SK-N-SH (cell line): ENCODE data around the gene CREB3L1. TPM values are rescaled to one million over a fixed set of nuclear protein-coding genes. Genes with fewer than 3 reads are reported as not detected.

Source experiments
- CTCF ChIA-PET: fragments of 300-600, 350-600 bp; formaldehyde crosslinking; extraction: SDS; loops from one replicate; lab custom pipeline; 2021; lab: Yijun Ruan, JAX
- POLR2A ChIA-PET: fragments of 350-600 bp; sonication (Branson Sonifier 250); formaldehyde crosslinking; extraction: SDS; loops from one replicate; lab custom pipeline; 2020; ENCODE audit warnings: antibody characterized with exemption, inconsistent platforms; lab: Yijun Ruan, JAX
- DNase-seq: peaks from one replicate; pipeline ENCODE4 v3.0.0; 2012
- H2AFZ ChIP-seq: fragments of 200-600 bp; sonication (generic); 2 replicates; pipeline ENCODE4 v1.8.1; 2016; ENCODE audit warnings: antibody characterized with exemption, mild to moderate bottlenecking, low read depth
- H3F3A ChIP-seq: fragments of 200-600 bp; sonication (generic); replicated peaks from 2 replicates; pipeline ENCODE3; 2016; ENCODE audit warnings: antibody characterized with exemption, mild to moderate bottlenecking; ENCODE audit not compliant: insufficient read depth
- H3K27ac ChIP-seq, 2 experiments: fragments of 200-500 bp in 1 of 2; fragments of 200-600 bp in 1 of 2; sonication (Bioruptor generic) in 1 of 2; sonication (generic), shearing (Covaris generic) in 1 of 2; 2 replicates each; pipeline versions ENCODE4 v1.5.1 to v1.6.1; 2014 to 2016; ENCODE audit warnings: low read depth in 2 of 2, inconsistent platforms in 1 of 2, low read length in 1 of 2, mild to moderate bottlenecking in 1 of 2, mixed read lengths in 1 of 2
- H3K27me3 ChIP-seq: fragments of 200-600 bp; sonication (generic), shearing (Covaris generic); 2 replicates; pipeline ENCODE4 v1.6.1; 2016; ENCODE audit warnings: mixed run types; ENCODE audit not compliant: insufficient read depth
- H3K36me3 ChIP-seq, 2 experiments: fragments of 200-500 bp in 1 of 2; fragments of 200-600 bp in 1 of 2; sonication (Bioruptor generic) in 1 of 2; sonication (generic) in 1 of 2; replicated peaks in 1 of 2; 2 replicates each; pipeline versions ENCODE3 to v1.5.1; 2014 to 2016; ENCODE audit warnings: low read length in 1 of 2, mild to moderate bottlenecking in 1 of 2; ENCODE audit not compliant: insufficient read depth in 2 of 2, control insufficient read depth in 1 of 2
- H3K4me1 ChIP-seq, 2 experiments: fragments of 200-500 bp in 1 of 2; fragments of 200-600 bp in 1 of 2; sonication (Bioruptor generic) in 1 of 2; sonication (generic), shearing (Covaris generic) in 1 of 2; 2 replicates each; pipeline versions ENCODE4 v1.5.1 to v1.6.1; 2014 to 2016; ENCODE audit warnings: low read depth in 1 of 2, low read length in 1 of 2, mixed run types in 1 of 2; ENCODE audit not compliant: insufficient read depth in 2 of 2, control insufficient read depth in 1 of 2
- H3K4me2 ChIP-seq: fragments of 200-600 bp; sonication (generic), shearing (Covaris generic); 2 replicates; pipeline ENCODE4 v1.6.1; 2017; ENCODE audit warnings: mixed run types
- H3K4me3 ChIP-seq, 2 experiments: fragments of 200-500 bp in 1 of 2; fragments of 200-600 bp in 1 of 2; sonication (Bioruptor generic) in 1 of 2; sonication (generic), shearing (Covaris generic) in 1 of 2; 2 replicates each; pipeline versions ENCODE4 v1.5.1 to v1.8.1; 2014 to 2016; ENCODE audit warnings: low read depth in 2 of 2, inconsistent platforms in 1 of 2, low read length in 1 of 2, mild to moderate bottlenecking in 1 of 2, mixed read lengths in 1 of 2, moderate library complexity in 1 of 2
- H3K79me2 ChIP-seq: fragments of 200-600 bp; sonication (generic); 2 replicates; pipeline ENCODE4 v1.8.1; 2017; ENCODE audit warnings: mild to moderate bottlenecking; ENCODE audit not compliant: insufficient read depth
- H3K9ac ChIP-seq: fragments of 200-600 bp; sonication (generic); 2 replicates; pipeline ENCODE4 v1.6.1; 2017; ENCODE audit warnings: mixed run types
- H3K9me2 ChIP-seq: fragments of 200-600 bp; sonication (generic); 2 replicates; pipeline ENCODE4 v1.6.1; 2017; ENCODE audit warnings: mixed run types
- H3K9me3 ChIP-seq: fragments of 200-600 bp; sonication (generic); 2 replicates; pipeline ENCODE4 v1.6.1; 2017; ENCODE audit warnings: mixed run types, mild to moderate bottlenecking, moderate library complexity
- H4K20me1 ChIP-seq: fragments of 200-600 bp; sonication (generic); 2 replicates; pipeline ENCODE4 v1.6.1; 2017; ENCODE audit warnings: mild to moderate bottlenecking, mixed run types; ENCODE audit not compliant: insufficient read depth
- CHD2 ChIP-seq: fragments of 150-350 bp; IDR thresholded peaks from 2 replicates; pipeline ENCODE4 v1.6.1; 2018; ENCODE audit warnings: low read length; ENCODE audit not compliant: partially characterized antibody
- CTCF ChIP-seq: fragments of 200-600 bp; sonication (generic); IDR thresholded peaks from 2 replicates; pipeline ENCODE4 v1.6.1; 2017; ENCODE audit warnings: antibody characterized with exemption, mild to moderate bottlenecking, moderate library complexity
- ELF1 ChIP-seq: IDR thresholded peaks from 2 replicates; pipeline ENCODE4 v1.4.0; 2012
- EP300 ChIP-seq, 2 experiments: IDR thresholded peaks; 2 replicates each; pipeline versions ENCODE4 v1.4.0 to v1.6.1; 2012; ENCODE audit warnings: borderline replicate concordance in 1 of 2, low read depth in 1 of 2, low read length in 1 of 2
- FOSL2 ChIP-seq: IDR thresholded peaks from 2 replicates; pipeline ENCODE4 v1.4.0; 2012; ENCODE audit warnings: low read depth, mild to moderate bottlenecking, moderate library complexity, borderline replicate concordance
- MEF2A ChIP-seq: IDR thresholded peaks from 2 replicates; pipeline ENCODE4 v1.4.0; 2012; ENCODE audit warnings: low read depth, borderline replicate concordance
- MXI1 ChIP-seq: IDR thresholded peaks from 2 replicates; pipeline ENCODE4 v1.6.1; 2012; ENCODE audit warnings: mild to moderate bottlenecking, low read depth, low read length, improper control_type of control experiment
- NFIC ChIP-seq: IDR thresholded peaks from 2 replicates; pipeline ENCODE4 v1.4.0; 2012; ENCODE audit warnings: borderline replicate concordance
- POLR2AphosphoS5 ChIP-seq: IDR thresholded peaks from 2 replicates; pipeline ENCODE4 v1.6.1; 2012; ENCODE audit warnings: low read depth, low read length
- RAD21 ChIP-seq: IDR thresholded peaks from 2 replicates; pipeline ENCODE4 v1.6.1; 2012; ENCODE audit warnings: mild to moderate bottlenecking, low read length
- SMC3 ChIP-seq: IDR thresholded peaks from 2 replicates; pipeline ENCODE4 v1.6.1; 2012; ENCODE audit warnings: low read depth, low read length, improper control_type of control experiment
- TEAD4 ChIP-seq: IDR thresholded peaks from 2 replicates; pipeline ENCODE4 v1.4.0; 2012; ENCODE audit warnings: mild to moderate bottlenecking, borderline replicate concordance; ENCODE audit not compliant: insufficient read depth
- USF1 ChIP-seq: IDR thresholded peaks from 2 replicates; pipeline ENCODE4 v1.4.0; 2012; ENCODE audit warnings: low read depth, borderline replicate concordance
- WGBS: methylation state at CpG from one replicate; pipeline ENCODE4 v1.1.6; 2017; ENCODE audit warnings: low lambda C conversion rate; 5-methylcytosine and 5-hydroxymethylcytosine counted together
- polyA plus RNA-seq, 3 experiments: library from polyadenylated mRNA; depleted of rRNA; stranded (reverse); fragments of >200 nt; gene quantifications; 2 replicates each; pipeline ENCODE4 v1.2.3, GENCODE V29; 2012
- TF ChIP-seq, protein P1 (sequence below): IDR thresholded peaks from 2 replicates; pipeline ENCODE4 v1.6.1; 2012; ENCODE audit warnings: mild to moderate bottlenecking, low read depth, low read length, moderate library complexity
- TF ChIP-seq, protein P2 (sequence below): IDR thresholded peaks from 2 replicates; pipeline ENCODE4 v1.4.0; 2012; ENCODE audit warnings: low read depth

CREB3L1 gene
- polyA plus RNA-seq, 1 of the 3 experiments (the other 2 are of a cell fraction) = 14.0 TPM

DNA sequence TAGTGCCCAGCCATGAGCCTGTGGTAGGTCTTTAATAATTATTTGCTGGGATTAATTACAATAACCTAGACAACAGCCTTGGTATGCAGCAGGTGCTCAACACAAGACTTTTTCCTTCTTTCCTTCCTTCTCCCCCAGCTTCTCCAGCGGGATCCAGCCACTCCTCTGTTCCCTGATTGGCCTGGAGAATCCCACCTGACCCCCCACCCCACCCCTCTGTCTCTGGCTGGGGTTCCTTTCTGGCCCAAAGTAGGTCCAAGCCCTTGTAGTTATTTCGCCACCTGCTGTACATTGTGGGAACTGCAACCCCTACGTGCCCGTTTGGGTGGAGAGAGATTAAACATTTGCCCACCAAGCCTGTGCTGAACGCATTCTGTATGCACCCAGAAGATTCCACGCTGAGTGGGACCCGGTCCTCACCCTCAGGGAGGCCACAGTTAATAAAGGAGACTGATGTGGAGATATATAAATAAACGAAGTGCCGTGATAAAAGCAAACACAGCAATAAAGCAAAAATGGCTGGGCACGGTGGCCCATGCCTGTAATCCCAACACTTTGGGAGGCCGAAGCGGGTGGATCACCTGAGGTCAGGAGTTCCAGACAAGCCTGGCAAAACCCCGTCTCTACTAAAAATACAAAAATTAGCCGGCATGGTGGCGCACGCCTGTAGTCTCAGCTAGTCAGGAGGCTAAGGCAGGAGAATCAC, 37.7 kb downstream of the CREB3L1 start:
- Histone ChIP-seq H3K9me3 (no peaks in the 10 kb centered on the region), H3K9ac (no peak overlapping the region), H3K4me1 (peaks cover 0 to 5% of the 10 kb centered on the region in 2 experiments; a peak in 1 of 4 replicates), H2AFZ (no peak overlapping the region), H3K79me2 (peaks cover 3% of the 10 kb centered on the region; the same call in 1 of the 2 replicates), H3K27me3 (no peaks in the 10 kb centered on the region), H4K20me1 (no peaks in the 10 kb centered on the region), H3K9me2 (no peaks in the 10 kb centered on the region), H3F3A (peaks cover 9% of the 10 kb centered on the region), H3K4me3 (peak overlapping the region in 1 of 2 experiments; percentile 30; a peak in 1 of 4 replicates), H3K27ac (no peak overlapping the region), H3K4me2 (no peak overlapping the region), H3K36me3 (peaks cover 16 to 62% of the 10 kb centered on the region in 2 experiments)
- ChIA-PET CTCF (interaction anchor here (0.6 to 18.5 kb wide), 27 partner anchors 7 to 443 kb away, joined by 3 to 459 read pairs (median 3); partner anchors contain the start of gene CREB3L1), POLR2A (interaction anchor here (0.8 to 1.0 kb wide), 2 partner anchors 16 to 76 kb away, joined by 3 read pairs; no protein-coding TSS in a partner anchor)
- TF ChIP-seq NFIC (no peak), RAD21 (peak; percentile 68), POLR2AphosphoS5 (no peak), SMC3 (peak; percentile 69), MEF2A (no peak), FOSL2 (no peak), CTCF (peak; percentile 96), ELF1 (no peak), CHD2 (peak; percentile 26), TEAD4 (no peak), MXI1 (no peak), USF1 (peak; percentile 75; the same call in 1 of the 2 replicates), EP300 (IDR thresholded peaks at IDR 0.05; ENCODE audit: borderline replicate concordance in 1 of 2, low read depth in 1 of 2, low read length in 1 of 2) (no peak)
- TF ChIP-seq, protein P1, sequence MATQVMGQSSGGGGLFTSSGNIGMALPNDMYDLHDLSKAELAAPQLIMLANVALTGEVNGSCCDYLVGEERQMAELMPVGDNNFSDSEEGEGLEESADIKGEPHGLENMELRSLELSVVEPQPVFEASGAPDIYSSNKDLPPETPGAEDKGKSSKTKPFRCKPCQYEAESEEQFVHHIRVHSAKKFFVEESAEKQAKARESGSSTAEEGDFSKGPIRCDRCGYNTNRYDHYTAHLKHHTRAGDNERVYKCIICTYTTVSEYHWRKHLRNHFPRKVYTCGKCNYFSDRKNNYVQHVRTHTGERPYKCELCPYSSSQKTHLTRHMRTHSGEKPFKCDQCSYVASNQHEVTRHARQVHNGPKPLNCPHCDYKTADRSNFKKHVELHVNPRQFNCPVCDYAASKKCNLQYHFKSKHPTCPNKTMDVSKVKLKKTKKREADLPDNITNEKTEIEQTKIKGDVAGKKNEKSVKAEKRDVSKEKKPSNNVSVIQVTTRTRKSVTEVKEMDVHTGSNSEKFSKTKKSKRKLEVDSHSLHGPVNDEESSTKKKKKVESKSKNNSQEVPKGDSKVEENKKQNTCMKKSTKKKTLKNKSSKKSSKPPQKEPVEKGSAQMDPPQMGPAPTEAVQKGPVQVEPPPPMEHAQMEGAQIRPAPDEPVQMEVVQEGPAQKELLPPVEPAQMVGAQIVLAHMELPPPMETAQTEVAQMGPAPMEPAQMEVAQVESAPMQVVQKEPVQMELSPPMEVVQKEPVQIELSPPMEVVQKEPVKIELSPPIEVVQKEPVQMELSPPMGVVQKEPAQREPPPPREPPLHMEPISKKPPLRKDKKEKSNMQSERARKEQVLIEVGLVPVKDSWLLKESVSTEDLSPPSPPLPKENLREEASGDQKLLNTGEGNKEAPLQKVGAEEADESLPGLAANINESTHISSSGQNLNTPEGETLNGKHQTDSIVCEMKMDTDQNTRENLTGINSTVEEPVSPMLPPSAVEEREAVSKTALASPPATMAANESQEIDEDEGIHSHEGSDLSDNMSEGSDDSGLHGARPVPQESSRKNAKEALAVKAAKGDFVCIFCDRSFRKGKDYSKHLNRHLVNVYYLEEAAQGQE = no peak
- TF ChIP-seq, protein P2, sequence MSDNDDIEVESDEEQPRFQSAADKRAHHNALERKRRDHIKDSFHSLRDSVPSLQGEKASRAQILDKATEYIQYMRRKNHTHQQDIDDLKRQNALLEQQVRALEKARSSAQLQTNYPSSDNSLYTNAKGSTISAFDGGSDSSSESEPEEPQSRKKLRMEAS = no peak
- 45% methylated on average over 16 of the region's 16 CpGs for WGBS
- DNase-seq = peak; percentile 94
